Liver (tissue), 9 donors: Measurements from ENCODE around the gene SH3BP5. TPM values are rescaled to one million over a fixed set of nuclear protein-coding genes. Genes with fewer than 3 reads are reported as not detected.
"Not testable (repeated sequence)": the region's sequence is repeated elsewhere in the genome, so short reads cannot be mapped to it uniquely, and the experiment has no call there.

Experiments
- DNase-seq: peaks from one replicate; pipeline ENCODE4 v3.0.0-alpha.2; 2017; ENCODE audit warnings: low spot score
- H3K27ac ChIP-seq, 2 donors: one replicate each; pipeline ENCODE4 v1.7.0; 2013; ENCODE audit warnings: inconsistent platforms in 2 of 2, low read length in 2 of 2, control low read depth in 1 of 2, low read depth in 1 of 2, mild to moderate bottlenecking in 1 of 2
- H3K27me3 ChIP-seq, 4 donors: one replicate each; pipeline versions ENCODE4 v1.6.1 to v1.7.0; 2013; ENCODE audit warnings: low read length in 3 of 4, inconsistent platforms in 1 of 4, mild to moderate bottlenecking in 1 of 4, moderate library complexity in 1 of 4; ENCODE audit not compliant: control insufficient read depth in 4 of 4, insufficient read depth in 4 of 4
- H3K36me3 ChIP-seq, 4 donors: one replicate each; pipeline versions ENCODE4 v1.6.1 to v1.7.0; 2013; ENCODE audit warnings: low read length in 3 of 4, mild to moderate bottlenecking in 3 of 4, low read depth in 1 of 4, moderate library complexity in 1 of 4; ENCODE audit not compliant: control insufficient read depth in 4 of 4, insufficient read depth in 3 of 4
- H3K4me1 ChIP-seq, 4 donors: one replicate each; pipeline versions ENCODE4 v1.6.1 to v1.7.0; 2013; ENCODE audit warnings: low read length in 3 of 4, mild to moderate bottlenecking in 3 of 4, moderate library complexity in 1 of 4; ENCODE audit not compliant: control insufficient read depth in 4 of 4, insufficient read depth in 4 of 4
- H3K4me3 ChIP-seq, 3 donors: one replicate each; pipeline versions ENCODE4 v1.6.1 to v1.7.0; 2013; ENCODE audit warnings: low read length in 3 of 3, control low read depth in 1 of 3, low read depth in 1 of 3, mild to moderate bottlenecking in 1 of 3
- H3K9ac ChIP-seq, 2 donors: one replicate each; pipeline ENCODE4 v1.7.0; 2013; ENCODE audit warnings: low read length in 2 of 2, mild to moderate bottlenecking in 2 of 2, moderate library complexity in 2 of 2, control low read depth in 1 of 2, low read depth in 1 of 2
- H3K9me3 ChIP-seq, 4 donors: one replicate each; pipeline versions ENCODE4 v1.6.1 to v1.7.0; 2013; ENCODE audit warnings: low read length in 3 of 4; ENCODE audit not compliant: control insufficient read depth in 4 of 4
- ATF3 ChIP-seq: IDR thresholded peaks from 2 replicates; pipeline ENCODE4 v1.6.1; 2016; ENCODE audit warnings: antibody characterized with exemption
- EGR1 ChIP-seq, 2 donors: IDR thresholded peaks; 2 replicates each; pipeline ENCODE4 v1.6.1; 2016 to 2018; ENCODE audit warnings: antibody characterized with exemption in 2 of 2, low read depth in 2 of 2
- FOXA1 ChIP-seq: IDR thresholded peaks from 2 replicates; pipeline ENCODE4 v1.6.1; 2016; ENCODE audit warnings: antibody characterized with exemption
- FOXA2 ChIP-seq: IDR thresholded peaks from 2 replicates; pipeline ENCODE4 v1.6.1; 2016; ENCODE audit warnings: antibody characterized with exemption
- GABPA ChIP-seq, 2 donors: IDR thresholded peaks in 1 of 2; conservative IDR thresholded peaks in 1 of 2; 2 replicates each; pipeline ENCODE4 v1.6.1; 2016; ENCODE audit warnings: antibody characterized with exemption in 2 of 2, mild to moderate bottlenecking in 1 of 2, moderate library complexity in 1 of 2
- HNF4A ChIP-seq, 2 donors: conservative IDR thresholded peaks; 2 replicates each; pipeline ENCODE4 v1.6.1; 2016; ENCODE audit warnings: antibody characterized with exemption in 2 of 2, mild to moderate bottlenecking in 2 of 2
- HNF4G ChIP-seq: IDR thresholded peaks from 2 replicates; pipeline ENCODE4 v1.6.1; 2016; ENCODE audit warnings: antibody characterized with exemption
- JUND ChIP-seq, 2 donors: IDR thresholded peaks; 2 replicates each; pipeline ENCODE4 v1.6.1; 2016; ENCODE audit warnings: antibody characterized with exemption in 2 of 2
- NR2F2 ChIP-seq: IDR thresholded peaks from 2 replicates; pipeline ENCODE4 v1.6.1; 2016; ENCODE audit warnings: antibody characterized with exemption
- RAD21 ChIP-seq, 2 donors: IDR thresholded peaks; 2 replicates each; pipeline ENCODE4 v1.6.1; 2016; ENCODE audit warnings: antibody characterized with exemption in 2 of 2, mild to moderate bottlenecking in 2 of 2
- RXRA ChIP-seq, 2 donors: IDR thresholded peaks; 2 replicates each; pipeline ENCODE4 v1.6.1; 2017 to 2018; ENCODE audit warnings: antibody characterized with exemption in 2 of 2, mild to moderate bottlenecking in 1 of 2
- YY1 ChIP-seq: IDR thresholded peaks from 2 replicates; pipeline ENCODE4 v1.6.1; 2016; ENCODE audit warnings: antibody characterized with exemption, mild to moderate bottlenecking
- ZBTB33 ChIP-seq: IDR thresholded peaks from 2 replicates; pipeline ENCODE4 v1.6.1; 2016; ENCODE audit warnings: antibody characterized with exemption
- WGBS: extraction: QIAGEN DNeasy Blood & Tissue Kit; methylation state at CpG from one replicate; pipeline ENCODE4 v1.1.7; 2013; 5-methylcytosine and 5-hydroxymethylcytosine counted together
- polyA plus RNA-seq, 2 donors: library from polyadenylated mRNA; stranded (reverse) in 1 of 2; unstranded in 1 of 2; fragments of 200-250 nt in 1 of 2; fragments of >200 nt in 1 of 2; fragmentation: Nextera tagmentation in 1 of 2; extraction: Ambion mirVana in 1 of 2; gene quantifications; one replicate each; pipeline versions ENCODE4 v1.2.1 to v1.2.3, GENCODE V29; 2013 to 2015
- total RNA-seq, 2 donors: library from RNA; depleted of rRNA; stranded (reverse); fragments of >200 nt; gene quantifications; one replicate each; pipeline ENCODE4 v1.2.3, GENCODE V29; 2014
- TF ChIP-seq, protein P1 (sequence below): IDR thresholded peaks from 2 replicates; pipeline ENCODE4 v1.6.1; 2016; ENCODE audit warnings: antibody characterized with exemption, mild to moderate bottlenecking
- TF ChIP-seq, protein P2 (sequence below): IDR thresholded peaks from 2 replicates; pipeline ENCODE4 v1.6.1; 2016; ENCODE audit warnings: antibody characterized with exemption
- TF ChIP-seq, protein P3 (sequence below): fragments of 150-350 bp; IDR thresholded peaks from 2 replicates; pipeline ENCODE4 v1.5.1; 2017; ENCODE audit warnings: improper control_type of control experiment, low read depth, low read length; ENCODE audit not compliant: missing input control
- donor health status: healthy.
- donor health status: healthy.
- donor health status: healthy.
- donor health status: healthy.
- donor health status: healthy.

Gene SH3BP5
- total and polyA plus RNA-seq, 4 donors: 3.5 to 17.9 (median 11.8) TPM

DNA sequence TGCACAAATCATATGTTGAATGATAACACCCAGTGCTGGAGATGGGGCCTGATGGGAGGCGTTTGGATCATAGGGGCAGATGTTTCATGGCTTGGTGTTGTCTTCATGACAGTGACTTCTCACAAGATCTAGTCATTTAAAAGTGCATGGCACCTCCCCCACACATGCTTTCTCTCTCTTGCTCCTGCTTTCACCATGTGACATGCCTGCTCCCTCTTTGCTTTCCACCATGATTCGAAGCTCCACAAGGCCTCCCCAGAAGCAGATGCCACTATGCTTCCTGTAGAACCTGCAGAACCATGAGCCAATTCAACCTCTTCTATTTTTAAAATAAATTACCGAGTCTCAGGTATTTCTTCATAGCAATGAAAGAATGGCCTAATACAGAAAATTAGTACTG, 17.8 kb upstream of the SH3BP5 start:
- Histone ChIP-seq H3K36me3 (no peaks in the 10 kb centered on the region), H3K9me3 (no peaks in the 10 kb centered on the region), H3K9ac (no peak overlapping the region), H3K27me3 (no peaks in the 10 kb centered on the region), H3K4me3 (no peak overlapping the region), H3K4me1 (peaks cover 0 to 7% (median 7%) of the 10 kb centered on the region in 4 donors), H3K27ac (no peak overlapping the region)
- no peak for DNase-seq
- TF ChIP-seq YY1: no peak
- no peak for TF ChIP-seq HNF4G
- TF ChIP-seq FOXA1: no peak
- TF ChIP-seq RXRA (IDR thresholded peaks at IDR 0.05): no peak
- TF ChIP-seq, protein P1, sequence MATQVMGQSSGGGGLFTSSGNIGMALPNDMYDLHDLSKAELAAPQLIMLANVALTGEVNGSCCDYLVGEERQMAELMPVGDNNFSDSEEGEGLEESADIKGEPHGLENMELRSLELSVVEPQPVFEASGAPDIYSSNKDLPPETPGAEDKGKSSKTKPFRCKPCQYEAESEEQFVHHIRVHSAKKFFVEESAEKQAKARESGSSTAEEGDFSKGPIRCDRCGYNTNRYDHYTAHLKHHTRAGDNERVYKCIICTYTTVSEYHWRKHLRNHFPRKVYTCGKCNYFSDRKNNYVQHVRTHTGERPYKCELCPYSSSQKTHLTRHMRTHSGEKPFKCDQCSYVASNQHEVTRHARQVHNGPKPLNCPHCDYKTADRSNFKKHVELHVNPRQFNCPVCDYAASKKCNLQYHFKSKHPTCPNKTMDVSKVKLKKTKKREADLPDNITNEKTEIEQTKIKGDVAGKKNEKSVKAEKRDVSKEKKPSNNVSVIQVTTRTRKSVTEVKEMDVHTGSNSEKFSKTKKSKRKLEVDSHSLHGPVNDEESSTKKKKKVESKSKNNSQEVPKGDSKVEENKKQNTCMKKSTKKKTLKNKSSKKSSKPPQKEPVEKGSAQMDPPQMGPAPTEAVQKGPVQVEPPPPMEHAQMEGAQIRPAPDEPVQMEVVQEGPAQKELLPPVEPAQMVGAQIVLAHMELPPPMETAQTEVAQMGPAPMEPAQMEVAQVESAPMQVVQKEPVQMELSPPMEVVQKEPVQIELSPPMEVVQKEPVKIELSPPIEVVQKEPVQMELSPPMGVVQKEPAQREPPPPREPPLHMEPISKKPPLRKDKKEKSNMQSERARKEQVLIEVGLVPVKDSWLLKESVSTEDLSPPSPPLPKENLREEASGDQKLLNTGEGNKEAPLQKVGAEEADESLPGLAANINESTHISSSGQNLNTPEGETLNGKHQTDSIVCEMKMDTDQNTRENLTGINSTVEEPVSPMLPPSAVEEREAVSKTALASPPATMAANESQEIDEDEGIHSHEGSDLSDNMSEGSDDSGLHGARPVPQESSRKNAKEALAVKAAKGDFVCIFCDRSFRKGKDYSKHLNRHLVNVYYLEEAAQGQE: no peak
- TF ChIP-seq RAD21 (IDR thresholded peaks at IDR 0.05): no peak
- no peak for TF ChIP-seq NR2F2
- TF ChIP-seq FOXA2: no peak
- TF ChIP-seq, protein P2, sequence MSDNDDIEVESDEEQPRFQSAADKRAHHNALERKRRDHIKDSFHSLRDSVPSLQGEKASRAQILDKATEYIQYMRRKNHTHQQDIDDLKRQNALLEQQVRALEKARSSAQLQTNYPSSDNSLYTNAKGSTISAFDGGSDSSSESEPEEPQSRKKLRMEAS: no peak
- TF ChIP-seq EGR1 (IDR thresholded peaks at IDR 0.05; ENCODE audit: low read depth in 2 of 2): no peak
- TF ChIP-seq GABPA (IDR thresholded peaks at IDR 0.05 in 1 of 2, conservative IDR thresholded peaks at IDR 0.05 in 1 of 2): no peak
- TF ChIP-seq, protein P3, sequence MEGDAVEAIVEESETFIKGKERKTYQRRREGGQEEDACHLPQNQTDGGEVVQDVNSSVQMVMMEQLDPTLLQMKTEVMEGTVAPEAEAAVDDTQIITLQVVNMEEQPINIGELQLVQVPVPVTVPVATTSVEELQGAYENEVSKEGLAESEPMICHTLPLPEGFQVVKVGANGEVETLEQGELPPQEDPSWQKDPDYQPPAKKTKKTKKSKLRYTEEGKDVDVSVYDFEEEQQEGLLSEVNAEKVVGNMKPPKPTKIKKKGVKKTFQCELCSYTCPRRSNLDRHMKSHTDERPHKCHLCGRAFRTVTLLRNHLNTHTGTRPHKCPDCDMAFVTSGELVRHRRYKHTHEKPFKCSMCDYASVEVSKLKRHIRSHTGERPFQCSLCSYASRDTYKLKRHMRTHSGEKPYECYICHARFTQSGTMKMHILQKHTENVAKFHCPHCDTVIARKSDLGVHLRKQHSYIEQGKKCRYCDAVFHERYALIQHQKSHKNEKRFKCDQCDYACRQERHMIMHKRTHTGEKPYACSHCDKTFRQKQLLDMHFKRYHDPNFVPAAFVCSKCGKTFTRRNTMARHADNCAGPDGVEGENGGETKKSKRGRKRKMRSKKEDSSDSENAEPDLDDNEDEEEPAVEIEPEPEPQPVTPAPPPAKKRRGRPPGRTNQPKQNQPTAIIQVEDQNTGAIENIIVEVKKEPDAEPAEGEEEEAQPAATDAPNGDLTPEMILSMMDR: no peak
- no peak for TF ChIP-seq JUND (IDR thresholded peaks at IDR 0.05)
- no peak for TF ChIP-seq ZBTB33
- no peak for TF ChIP-seq ATF3
- no peak for TF ChIP-seq HNF4A (conservative IDR thresholded peaks at IDR 0.05)
- 91% methylated on average over 3 of the region's 3 CpGs for WGBS

DNA sequence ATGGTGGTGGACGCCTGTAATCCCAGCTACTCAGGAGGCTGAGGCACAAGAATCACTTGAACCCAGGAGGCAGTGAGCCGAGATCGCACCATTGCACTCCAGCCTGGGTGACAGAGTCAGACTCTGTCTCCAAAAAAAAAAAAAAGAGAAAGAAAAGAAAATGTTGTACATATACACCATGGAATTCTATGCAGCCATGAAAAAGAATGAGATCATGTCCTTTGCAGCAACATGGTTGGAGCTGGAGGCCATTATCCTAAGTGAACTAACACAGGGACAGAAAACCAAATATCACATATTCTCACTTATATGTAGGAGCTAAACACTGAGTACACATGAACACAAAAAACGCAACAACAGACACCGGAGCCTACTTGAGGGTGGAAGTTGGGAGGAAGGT, 17.1 kb upstream of the SH3BP5 start:
- 97% methylated on average over 5 of the region's 5 CpGs for WGBS
- not testable (repeated sequence) for H3K36me3 ChIP-seq, DNase-seq, H3K27me3 ChIP-seq, H3K27ac ChIP-seq, H3K4me3 ChIP-seq, H3K9ac ChIP-seq, H3K9me3 ChIP-seq
- peaks cover 0 to 11% (median 10%) of the 10 kb centered on the region in 4 donors for H3K4me1 ChIP-seq
